NT2/D1 (cell line): ENCODE results near the gene CARMIL1.

Experiments
- SUZ12 ChIP-seq: IDR thresholded peaks from 2 replicates; pipeline ENCODE4 v1.6.1; 2011; ENCODE audit not compliant: insufficient read length, insufficient read depth; ENCODE audit errors: extremely low read depth
- YY1 ChIP-seq: IDR thresholded peaks from 2 replicates; pipeline ENCODE4 v1.6.1; 2011; ENCODE audit not compliant: insufficient read length, insufficient read depth
- ZNF274 ChIP-seq: IDR thresholded peaks from 2 replicates; pipeline ENCODE4 v1.6.1; 2011; ENCODE audit warnings: mild to moderate bottlenecking, low read depth, low read length

- TF ChIP-seq ZNF274 (no peak), YY1 (no peak), SUZ12 (no peak)
Observed at GRCh38 chr6:25464225-25464624, 185.1 kb downstream of the CARMIL1 start.
